Transverse colon (tissue), 4 donors: ENCODE results near the gene PDE12.

Source experiments
- EP300 ChIP-seq: sonication (generic); formaldehyde crosslinking; IDR thresholded peaks from one replicate; pipeline ENCODE4 v1.6.1; 2017; ENCODE audit warnings: antibody characterized with exemption, low read depth
- POLR2A ChIP-seq: fragments of 450-650 bp; IDR thresholded peaks from one replicate; pipeline ENCODE4 v1.6.1; 2016; ENCODE audit warnings: antibody characterized with exemption, mild to moderate bottlenecking, moderate library complexity
- POLR2AphosphoS5 ChIP-seq, 3 donors: sonication (generic); formaldehyde crosslinking; IDR thresholded peaks; one replicate each; pipeline ENCODE4 v1.6.1; 2016; ENCODE audit warnings: antibody characterized with exemption in 3 of 3
- TF ChIP-seq, protein P1 (sequence below), 5 experiments: fragments of 200-600 bp in 3 of 5; fragments of 450-650 bp in 2 of 5; sonication (generic) in 3 of 5; IDR thresholded peaks; 1 replicate in 2 of 5; 2 replicates in 3 of 5; pipeline ENCODE4 v1.5.1; 2016 to 2017; ENCODE audit warnings: antibody characterized with exemption in 5 of 5, inconsistent platforms in 3 of 5, mild to moderate bottlenecking in 2 of 5, moderate library complexity in 1 of 5

DNA sequence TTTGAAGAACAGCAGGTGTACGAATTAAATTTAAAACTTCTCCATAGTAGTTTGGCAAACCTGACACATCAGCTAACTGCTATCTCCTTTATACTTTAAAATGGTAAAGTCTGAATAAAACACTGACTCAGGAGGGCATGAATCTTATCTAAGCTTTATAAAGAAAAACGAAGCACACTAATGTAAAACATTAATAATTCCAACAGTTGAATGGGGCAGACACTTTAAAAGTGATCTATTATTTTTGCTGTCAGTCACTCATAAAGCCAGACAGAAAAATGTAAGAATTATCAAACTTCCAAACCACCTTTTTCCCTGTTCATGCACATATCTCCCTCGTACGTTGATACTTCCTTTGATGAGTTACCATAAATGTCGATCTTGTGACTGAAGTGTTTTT, 38.5 kb downstream of the PDE12 start:
- no peak for TF ChIP-seq POLR2A
- TF ChIP-seq, protein P1, sequence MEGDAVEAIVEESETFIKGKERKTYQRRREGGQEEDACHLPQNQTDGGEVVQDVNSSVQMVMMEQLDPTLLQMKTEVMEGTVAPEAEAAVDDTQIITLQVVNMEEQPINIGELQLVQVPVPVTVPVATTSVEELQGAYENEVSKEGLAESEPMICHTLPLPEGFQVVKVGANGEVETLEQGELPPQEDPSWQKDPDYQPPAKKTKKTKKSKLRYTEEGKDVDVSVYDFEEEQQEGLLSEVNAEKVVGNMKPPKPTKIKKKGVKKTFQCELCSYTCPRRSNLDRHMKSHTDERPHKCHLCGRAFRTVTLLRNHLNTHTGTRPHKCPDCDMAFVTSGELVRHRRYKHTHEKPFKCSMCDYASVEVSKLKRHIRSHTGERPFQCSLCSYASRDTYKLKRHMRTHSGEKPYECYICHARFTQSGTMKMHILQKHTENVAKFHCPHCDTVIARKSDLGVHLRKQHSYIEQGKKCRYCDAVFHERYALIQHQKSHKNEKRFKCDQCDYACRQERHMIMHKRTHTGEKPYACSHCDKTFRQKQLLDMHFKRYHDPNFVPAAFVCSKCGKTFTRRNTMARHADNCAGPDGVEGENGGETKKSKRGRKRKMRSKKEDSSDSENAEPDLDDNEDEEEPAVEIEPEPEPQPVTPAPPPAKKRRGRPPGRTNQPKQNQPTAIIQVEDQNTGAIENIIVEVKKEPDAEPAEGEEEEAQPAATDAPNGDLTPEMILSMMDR (IDR thresholded peaks at IDR 0.05) = no peak
- no peak for TF ChIP-seq EP300
- TF ChIP-seq POLR2AphosphoS5 (IDR thresholded peaks at IDR 0.05) = no peak
